GM21529 (cell line): ENCODE data around the gene LSMEM2.
"Not testable (repeated sequence)": the region's sequence is repeated elsewhere in the genome, so short reads cannot be mapped to it uniquely, and the experiment has no call there.

ENCODE experiments used
- ATAC-seq: cut with Tn5 transposase; IDR thresholded peaks from one replicate; pipeline ENCODE4 v1.9.1; 2021; ENCODE audit not compliant: unreplicated experiment

The LSMEM2 gene

GRCh38 chr3:50278880-50279224, at the start of gene LSMEM2:
TSS of gene LSMEM2 (plus strand) at chr3:50279087. CDS start at chr3:50279114, 27 bp downstream.
- ATAC-seq = no peak

- ATAC-seq = no peak
These were observed 49.4 kb upstream of the LSMEM2 start for GRCh38 chr3:50229490-50229889.

GRCh38 chr3:50230104-50230793, 48.6 kb upstream of the LSMEM2 start:
- no peak for ATAC-seq

GRCh38 chr3:50230794-50231125, 48.1 kb upstream of the LSMEM2 start:
- ATAC-seq = no peak

- ATAC-seq = no peak
These were observed 47.3 kb upstream of the LSMEM2 start for GRCh38 chr3:50231581-50231980.

- no peak for ATAC-seq
These were observed 46.6 kb upstream of the LSMEM2 start for GRCh38 chr3:50232303-50232702.

GRCh38 chr3:50233176-50233575, 45.7 kb upstream of the LSMEM2 start:
- no peak for ATAC-seq

- ATAC-seq = peak; percentile 90
These were observed 43.0 kb upstream of the LSMEM2 start, which contains the start of gene GNAI2 for GRCh38 chr3:50235716-50236483. TSS of gene GNAI2 (plus strand) at chr3:50236204. CDS start at chr3:50236336, 132 bp downstream.

GRCh38 chr3:50236484-50237132, 42.3 kb upstream of the LSMEM2 start:
- no peak for ATAC-seq

- ATAC-seq = no peak
These were observed 41.7 kb upstream of the LSMEM2 start for GRCh38 chr3:50237133-50237651.

GRCh38 chr3:50237754-50238548, 40.9 kb upstream of the LSMEM2 start:
- peak; percentile 39 for ATAC-seq

- ATAC-seq = no peak
These were observed 40.3 kb upstream of the LSMEM2 start for GRCh38 chr3:50238549-50239026.

GRCh38 chr3:50239649-50240048, 39.2 kb upstream of the LSMEM2 start:
- no peak for ATAC-seq

- ATAC-seq = no peak
These were observed 37.7 kb upstream of the LSMEM2 start for GRCh38 chr3:50241163-50241562.

- no peak for ATAC-seq
These were observed 37.0 kb upstream of the LSMEM2 start for GRCh38 chr3:50241713-50242380.

- ATAC-seq = no peak
These were observed 36.5 kb upstream of the LSMEM2 start for GRCh38 chr3:50242381-50242770.

- no peak for ATAC-seq
These were observed 35.9 kb upstream of the LSMEM2 start for GRCh38 chr3:50242851-50243542.

GRCh38 chr3:50243543-50243895, 35.4 kb upstream of the LSMEM2 start:
- no peak for ATAC-seq

GRCh38 chr3:50244813-50245212, 34.1 kb upstream of the LSMEM2 start:
- not testable (repeated sequence) for ATAC-seq

GRCh38 chr3:50245251-50245745, 33.6 kb upstream of the LSMEM2 start:
- ATAC-seq = no peak
